GM19467 (cell line): Measurements from ENCODE around the gene MRPL12.

ENCODE experiments used
- ATAC-seq: cut with Tn5 transposase; IDR thresholded peaks from one replicate; pipeline ENCODE4 v1.9.1; 2021; ENCODE audit warnings: mild to moderate bottlenecking, moderate library complexity; ENCODE audit not compliant: unreplicated experiment

The MRPL12 gene

DNA sequence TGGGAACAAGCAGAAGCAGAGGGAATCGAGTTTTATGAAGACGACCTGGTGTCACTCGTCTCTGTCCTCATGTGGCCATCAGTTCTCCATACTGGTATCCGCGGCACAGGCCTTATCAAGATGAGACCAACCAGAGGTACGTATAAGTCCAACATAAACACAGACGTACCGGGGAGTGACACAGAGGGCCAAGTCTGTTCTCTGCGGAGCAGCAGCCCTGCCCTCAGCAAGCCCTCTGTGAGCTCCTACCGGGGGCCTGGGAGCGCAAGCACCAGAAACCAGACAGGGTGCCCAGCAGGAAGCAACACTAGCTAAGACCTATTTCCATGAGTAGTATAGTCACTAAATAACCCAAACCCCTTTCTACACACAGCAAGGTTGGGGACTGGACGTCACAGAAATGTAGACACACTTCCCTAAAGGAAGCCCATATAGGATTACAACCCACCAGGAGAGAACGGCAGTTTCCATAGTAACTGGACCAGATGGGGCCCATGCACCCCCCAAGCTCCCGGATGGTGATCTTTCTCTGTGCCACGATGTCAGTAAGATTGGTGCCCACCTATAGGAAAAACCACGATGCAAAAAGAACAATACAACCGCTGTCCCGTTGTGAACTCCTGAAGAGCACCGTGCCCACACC, 20.5 kb upstream of the MRPL12 start:
- no peak for ATAC-seq

DNA sequence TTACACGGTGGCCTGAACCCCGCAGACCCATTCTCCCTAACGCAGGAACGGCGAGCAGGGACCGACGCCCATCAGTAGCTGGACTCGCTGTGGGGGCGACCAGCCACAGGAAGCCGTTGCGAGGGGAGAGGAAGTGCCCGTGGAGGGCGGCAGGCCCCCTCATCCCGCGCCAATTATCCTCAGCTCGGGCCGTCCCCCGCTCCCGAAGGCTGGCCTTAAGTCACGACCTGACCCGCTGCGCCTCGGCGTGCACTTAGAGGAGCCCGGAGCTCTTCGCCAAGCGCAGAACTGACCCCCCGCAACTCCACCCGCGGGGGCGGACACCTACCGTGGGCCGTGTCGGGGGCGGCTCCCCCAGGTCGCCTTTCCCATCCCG, 20.0 kb upstream of the MRPL12 start:
- ATAC-seq: peak; percentile 1

DNA sequence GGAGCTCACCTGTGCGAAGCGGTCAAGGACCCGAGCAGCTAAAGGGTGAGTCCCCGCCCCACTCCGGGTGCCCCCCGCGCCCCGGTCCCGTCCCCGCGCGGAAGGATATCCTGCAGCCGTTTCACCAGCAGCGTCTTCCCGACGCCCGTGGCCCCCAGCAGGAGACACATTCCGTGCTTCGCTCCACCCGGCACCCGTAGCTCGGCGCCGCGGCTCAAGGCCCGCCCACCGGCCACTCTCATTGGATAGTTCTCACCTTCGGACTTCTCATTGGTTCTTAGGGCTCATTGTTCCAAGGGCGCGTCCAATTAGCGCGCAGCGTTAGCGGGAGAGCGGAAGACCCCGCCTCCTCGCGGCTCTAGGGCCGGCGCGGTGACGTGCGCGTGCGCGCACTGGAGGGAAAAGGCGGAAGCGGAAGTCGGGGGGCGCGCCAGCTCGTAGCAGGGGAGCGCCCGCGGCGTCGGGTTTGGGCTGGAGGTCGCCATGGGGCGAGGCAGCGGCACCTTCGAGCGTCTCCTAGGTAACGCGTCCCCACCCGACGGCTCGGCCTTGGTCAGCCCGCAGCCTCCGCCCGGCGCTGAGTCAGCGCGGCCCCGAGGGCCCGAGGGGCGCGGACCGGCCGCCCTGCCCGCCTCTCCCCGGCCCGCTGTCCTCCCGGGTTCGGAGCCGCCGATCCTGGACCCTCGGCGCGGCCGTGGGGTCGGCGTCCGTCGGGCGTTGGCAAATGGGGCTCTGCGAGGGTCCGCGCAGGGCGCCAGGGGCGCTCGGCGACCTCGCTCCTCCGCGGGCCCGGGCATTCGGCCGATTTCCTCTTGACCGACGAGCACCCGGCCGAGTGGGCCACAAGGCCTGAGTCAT, 19.4 kb upstream of the MRPL12 start, which contains the start of the genes ARL16 and HGS:
Gene ARL16 (minus strand): TSS at position 214 of the 858 bp plus-strand sequence. CDS start 44 bp downstream, at position 170.
Gene HGS (plus strand): TSS at position 428 of the 858 bp plus-strand sequence. CDS start 56 bp downstream, at position 484.
- ATAC-seq: peak; percentile 83

DNA sequence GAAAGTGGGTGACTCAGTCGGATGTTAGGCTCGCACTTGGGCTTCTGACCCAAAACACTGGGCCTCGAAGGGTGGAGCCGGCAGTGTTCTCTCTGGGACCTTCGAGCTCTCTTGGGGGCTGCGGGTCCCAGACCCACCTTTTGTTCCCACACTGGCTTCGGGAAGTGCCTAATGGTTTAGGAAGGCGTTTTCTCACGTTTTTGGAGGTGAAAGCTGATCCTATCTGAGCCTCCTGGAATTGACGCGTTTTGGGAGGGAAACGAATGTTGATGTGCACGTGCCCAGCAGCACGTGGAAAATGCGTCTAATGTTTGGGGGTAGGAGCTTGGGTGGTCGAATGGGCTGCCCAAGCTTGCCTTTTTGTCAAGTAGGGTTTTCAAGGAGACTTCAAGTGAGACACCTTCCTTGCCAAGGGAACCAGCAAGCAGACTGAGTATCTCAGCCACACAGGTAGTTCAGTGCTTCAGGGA, 18.7 kb upstream of the MRPL12 start:
- peak; percentile 3 for ATAC-seq

DNA sequence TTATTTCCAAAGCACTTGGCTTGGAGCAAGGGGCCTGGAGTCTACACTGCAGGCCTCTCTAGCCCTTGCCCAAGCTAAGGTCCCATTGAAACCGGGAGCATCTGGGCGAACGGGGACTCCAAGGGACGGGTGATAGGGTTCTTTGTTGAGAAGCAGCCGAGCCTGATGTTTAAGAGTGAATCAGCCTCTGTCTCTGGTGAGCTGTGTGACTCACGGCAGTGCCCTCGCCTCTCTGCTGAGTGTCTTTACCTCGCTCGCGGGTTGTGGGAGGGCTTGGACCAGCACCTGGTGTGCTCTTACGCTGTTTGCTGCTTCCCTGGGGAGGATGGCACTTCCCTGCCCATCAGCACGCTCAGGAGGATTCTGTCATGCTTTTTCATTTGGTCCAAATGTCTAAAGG, 18.1 kb upstream of the MRPL12 start:
- ATAC-seq: no peak

DNA sequence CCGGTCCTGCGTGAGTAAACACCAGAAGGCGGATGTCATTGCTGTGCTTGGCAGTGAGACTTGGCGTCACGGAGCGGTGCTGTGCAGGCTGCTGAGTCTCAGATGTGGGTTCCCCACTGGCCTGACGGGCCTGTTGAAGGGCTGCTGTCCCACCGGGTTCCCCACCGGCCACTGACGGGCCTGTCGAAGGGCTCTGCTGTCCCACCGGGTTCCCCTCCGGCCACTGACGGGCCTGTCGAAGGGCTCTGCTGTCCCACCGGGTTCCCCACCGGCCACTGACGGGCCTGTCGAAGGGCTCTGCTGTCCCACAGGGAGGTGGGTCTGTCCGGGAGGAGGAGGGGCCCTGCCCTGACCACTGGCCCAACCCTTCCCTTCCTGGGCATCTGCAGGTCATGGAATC, 16.6 kb upstream of the MRPL12 start:
- no peak for ATAC-seq

DNA sequence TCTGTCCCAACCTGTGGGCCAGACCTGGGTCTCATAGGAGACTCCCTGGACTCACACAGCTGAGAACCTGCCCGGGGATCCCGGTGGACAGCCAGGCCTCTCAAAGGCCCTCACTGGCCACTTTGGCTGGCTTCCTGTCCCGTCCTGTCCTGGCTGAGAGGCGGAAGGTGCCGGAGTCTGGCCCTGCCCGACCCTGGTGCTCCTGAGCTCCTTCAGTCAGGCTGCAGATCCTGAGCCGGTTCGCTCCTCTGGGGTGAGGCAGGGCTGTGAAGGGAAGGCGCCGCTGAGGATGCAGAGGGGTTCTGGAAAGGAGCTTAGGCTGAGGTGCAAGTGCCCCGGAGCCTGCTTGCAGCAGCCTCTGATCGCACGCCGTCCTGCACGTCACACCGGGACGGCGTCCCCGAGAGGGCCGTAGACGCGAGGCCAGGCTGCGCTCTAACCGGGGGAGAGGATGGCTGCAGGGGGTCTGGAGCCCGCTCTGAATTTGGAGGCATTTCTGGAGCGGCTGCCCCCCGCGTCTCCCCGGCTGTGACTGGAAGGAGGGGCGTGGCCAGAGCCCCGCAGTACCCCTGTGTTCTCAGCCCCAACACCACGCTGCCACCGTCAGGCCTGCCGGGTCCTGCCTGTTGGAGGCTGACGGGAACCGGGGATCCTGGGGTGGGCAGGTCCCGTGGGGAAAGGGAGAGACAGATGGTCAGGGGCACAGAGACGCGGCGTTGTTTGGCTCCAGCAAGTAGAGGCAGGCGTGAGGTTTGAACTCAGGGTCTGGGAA, 15.2 kb upstream of the MRPL12 start:
- ATAC-seq: no peak

DNA sequence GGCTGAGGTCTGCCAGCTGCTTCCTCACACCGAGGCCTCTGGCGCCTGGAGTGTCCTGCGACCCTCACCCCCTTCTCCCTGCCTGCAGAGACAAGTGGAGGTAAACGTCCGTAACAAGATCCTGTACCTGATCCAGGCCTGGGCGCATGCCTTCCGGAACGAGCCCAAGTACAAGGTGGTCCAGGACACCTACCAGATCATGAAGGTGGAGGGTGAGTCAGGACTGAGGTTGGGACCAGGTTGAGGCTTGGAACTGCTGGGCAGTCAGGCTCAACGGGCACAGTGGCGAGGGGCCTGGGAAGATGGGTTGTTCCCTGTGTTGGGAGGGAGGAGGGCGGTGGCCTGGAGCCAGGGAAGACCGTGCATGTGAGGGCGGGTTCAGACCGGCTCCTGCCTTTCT, 14.6 kb upstream of the MRPL12 start:
- no peak for ATAC-seq

DNA sequence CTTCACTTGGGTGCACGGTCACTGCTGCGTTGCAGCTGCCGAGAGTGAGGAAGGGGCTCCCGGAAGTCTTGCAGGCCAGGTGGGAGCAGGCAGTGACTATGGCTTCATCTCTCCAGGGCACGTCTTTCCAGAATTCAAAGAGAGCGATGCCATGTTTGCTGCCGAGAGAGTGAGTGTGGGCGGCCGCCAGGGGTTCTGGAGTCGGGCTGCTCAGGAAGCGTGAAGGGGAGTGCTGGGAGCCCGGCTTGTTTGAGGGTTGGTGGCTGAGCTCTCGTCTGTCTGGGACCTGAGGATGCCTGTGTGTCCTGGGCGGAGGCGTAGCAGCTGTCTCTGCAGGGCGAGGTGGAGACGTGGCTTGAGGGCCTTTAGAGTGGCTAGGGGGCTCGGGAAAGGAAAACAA, 13.1 kb upstream of the MRPL12 start:
- ATAC-seq: no peak

DNA sequence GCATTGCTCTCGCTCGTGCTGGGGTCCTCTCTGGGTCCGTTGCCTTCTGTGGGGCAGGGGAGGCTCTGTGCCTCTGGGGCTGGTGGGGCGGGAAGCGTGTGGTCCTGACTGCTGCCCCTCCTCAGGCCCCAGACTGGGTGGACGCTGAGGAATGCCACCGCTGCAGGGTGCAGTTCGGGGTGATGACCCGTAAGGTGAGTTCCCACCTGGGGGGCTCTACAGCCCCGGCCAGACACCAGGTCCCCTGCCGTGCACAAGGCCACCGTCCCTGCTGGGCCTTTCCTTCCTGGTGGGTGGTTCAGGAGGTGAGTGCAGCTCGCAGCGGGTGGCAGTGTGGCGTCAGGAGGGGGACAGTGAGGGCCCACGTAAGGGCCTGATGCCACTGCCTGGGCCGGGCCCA, 12.6 kb upstream of the MRPL12 start:
- ATAC-seq: no peak

DNA sequence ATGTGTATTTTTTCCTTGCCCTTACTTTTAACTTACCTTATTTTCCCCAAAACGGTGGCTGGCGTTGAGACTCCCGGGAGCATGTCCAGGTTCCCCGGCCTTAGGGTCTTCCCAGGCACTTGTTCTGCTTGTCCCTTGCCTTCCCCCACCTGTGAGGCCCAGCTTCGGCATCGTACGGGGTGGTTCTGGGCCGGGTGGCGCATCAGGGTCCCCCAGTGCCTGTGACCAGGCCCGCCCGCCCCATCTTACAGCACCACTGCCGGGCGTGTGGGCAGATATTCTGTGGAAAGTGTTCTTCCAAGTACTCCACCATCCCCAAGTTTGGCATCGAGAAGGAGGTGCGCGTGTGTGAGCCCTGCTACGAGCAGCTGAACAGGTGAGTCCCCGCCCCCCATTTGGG, 12.0 kb upstream of the MRPL12 start:
- no peak for ATAC-seq

DNA sequence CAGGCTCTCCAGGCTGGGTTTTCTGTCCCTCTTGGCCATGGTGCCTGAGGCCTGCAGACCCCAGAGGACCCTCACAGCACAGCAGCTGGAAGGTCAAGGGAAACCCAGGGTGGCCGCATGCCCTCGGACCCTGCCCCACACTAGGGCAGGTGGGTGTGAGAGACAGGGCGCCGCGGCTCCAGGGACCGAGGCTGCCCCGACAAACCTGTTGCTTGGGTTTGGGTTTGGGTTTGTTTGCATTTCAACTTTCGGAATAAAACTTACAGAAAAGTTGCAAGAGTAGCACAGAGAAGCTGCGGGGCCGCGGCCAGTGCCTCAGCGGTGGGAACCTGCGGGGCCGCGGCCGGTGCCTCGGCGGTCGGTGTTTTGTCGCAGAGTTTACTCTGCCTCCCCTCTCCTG, 11.6 kb upstream of the MRPL12 start:
- no peak for ATAC-seq

DNA sequence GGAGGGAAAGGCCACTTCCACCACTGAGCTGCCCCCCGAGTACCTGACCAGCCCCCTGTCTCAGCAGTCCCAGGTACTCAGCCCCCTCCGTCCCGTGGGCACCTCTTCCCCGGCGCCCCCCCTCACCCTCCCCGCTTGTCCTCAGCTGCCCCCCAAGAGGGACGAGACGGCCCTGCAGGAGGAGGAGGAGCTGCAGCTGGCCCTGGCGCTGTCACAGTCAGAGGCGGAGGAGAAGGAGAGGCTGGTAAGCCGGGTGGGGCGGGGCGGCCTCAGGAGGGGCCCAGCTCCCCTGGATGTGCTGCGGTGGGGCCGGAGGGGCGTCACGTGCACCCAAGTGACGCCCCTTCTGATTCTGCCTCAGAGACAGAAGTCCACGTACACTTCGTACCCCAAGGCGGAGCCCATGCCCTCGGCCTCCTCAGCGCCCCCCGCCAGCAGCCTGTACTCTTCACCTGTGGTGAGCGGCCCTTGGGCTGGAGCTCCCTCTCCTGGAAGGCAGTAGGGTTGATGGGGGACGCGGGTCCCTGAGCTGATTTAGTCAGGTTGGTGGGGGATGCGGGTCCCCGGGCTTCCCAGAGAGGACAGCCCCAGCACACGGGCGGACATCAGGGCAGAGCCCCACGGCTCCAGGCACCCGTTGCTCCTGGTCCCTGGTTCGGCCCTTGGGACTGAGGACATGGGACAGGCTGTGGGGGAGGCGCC, 9.5 kb upstream of the MRPL12 start:
- no peak for ATAC-seq

DNA sequence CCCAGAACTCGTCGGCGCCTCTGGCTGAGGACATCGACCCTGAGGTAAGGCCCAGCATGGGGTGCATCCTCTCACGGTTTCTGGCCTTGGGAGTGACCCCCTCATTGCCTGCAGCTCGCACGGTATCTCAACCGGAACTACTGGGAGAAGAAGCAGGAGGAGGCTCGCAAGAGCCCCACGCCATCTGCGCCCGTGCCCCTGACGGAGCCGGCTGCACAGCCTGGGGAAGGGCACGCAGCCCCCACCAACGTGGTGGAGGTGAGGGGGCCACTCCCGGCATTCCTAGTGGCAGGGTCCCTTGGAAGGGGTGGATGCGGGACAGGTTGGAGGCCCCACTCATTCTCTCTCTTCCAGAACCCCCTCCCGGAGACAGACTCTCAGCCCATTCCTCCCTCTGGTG, 8.4 kb upstream of the MRPL12 start:
- ATAC-seq: no peak

DNA sequence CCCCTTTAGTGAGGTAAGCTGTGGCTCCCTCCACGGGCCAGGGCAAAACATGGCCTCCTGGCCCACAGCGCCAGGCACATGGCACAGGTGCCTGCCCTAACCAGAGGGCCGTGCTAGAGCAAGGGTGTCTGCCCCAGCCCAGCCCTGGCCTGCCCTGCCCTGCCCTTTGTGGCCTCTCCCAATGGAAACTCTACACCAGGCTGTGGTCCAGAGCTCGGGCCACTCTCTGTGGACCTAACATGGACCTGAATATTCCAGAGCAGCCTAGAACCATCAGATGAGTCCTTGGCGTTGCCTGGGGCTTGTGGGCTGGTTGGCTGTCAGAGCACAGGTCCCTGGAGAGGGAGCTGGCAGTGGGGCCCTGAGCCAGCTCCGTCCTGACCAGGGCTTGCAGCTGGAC, 8.0 kb upstream of the MRPL12 start:
- no peak for ATAC-seq

DNA sequence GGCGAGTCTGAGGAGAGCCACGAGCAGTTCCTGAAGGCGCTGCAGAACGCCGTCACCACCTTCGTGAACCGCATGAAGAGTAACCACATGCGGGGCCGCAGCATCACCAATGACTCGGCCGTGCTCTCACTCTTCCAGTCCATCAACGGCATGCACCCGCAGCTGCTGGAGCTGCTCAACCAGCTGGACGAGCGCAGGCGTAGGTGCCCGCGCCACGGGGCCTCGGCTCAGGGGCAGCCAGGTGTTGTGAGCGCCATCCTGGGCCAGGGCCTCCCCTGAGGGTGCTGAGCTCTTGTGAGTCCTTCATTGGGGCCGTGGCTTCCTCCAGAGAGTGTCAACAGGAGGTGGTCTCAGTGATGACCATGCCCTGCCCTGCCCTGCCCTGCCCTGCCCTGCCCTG, 7.4 kb upstream of the MRPL12 start:
- ATAC-seq: no peak

DNA sequence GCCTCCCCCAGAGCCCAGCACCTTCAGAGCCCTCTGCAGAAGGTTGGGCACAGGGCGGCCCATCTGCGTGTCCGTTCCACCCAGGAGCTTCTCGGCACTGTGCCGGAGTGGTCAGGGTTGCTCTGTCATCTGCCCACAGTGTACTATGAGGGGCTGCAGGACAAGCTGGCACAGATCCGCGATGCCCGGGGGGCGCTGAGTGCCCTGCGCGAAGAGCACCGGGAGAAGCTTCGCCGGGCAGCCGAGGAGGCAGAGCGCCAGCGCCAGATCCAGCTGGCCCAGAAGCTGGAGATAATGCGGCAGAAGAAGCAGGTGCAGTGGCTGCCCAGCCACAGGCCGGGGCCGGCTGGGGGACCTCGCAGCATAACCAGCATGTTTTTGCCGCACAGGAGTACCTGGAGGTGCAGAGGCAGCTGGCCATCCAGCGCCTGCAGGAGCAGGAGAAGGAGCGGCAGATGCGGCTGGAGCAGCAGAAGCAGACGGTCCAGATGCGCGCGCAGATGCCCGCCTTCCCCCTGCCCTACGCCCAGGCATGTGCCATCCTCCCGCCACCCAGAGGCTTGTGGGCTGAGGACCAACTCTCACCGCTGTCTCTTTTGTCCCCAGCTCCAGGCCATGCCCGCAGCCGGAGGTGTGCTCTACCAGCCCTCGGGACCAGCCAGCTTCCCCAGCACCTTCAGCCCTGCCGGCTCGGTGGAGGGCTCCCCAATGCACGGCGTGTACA, 6.8 kb upstream of the MRPL12 start:
- ATAC-seq: no peak

DNA sequence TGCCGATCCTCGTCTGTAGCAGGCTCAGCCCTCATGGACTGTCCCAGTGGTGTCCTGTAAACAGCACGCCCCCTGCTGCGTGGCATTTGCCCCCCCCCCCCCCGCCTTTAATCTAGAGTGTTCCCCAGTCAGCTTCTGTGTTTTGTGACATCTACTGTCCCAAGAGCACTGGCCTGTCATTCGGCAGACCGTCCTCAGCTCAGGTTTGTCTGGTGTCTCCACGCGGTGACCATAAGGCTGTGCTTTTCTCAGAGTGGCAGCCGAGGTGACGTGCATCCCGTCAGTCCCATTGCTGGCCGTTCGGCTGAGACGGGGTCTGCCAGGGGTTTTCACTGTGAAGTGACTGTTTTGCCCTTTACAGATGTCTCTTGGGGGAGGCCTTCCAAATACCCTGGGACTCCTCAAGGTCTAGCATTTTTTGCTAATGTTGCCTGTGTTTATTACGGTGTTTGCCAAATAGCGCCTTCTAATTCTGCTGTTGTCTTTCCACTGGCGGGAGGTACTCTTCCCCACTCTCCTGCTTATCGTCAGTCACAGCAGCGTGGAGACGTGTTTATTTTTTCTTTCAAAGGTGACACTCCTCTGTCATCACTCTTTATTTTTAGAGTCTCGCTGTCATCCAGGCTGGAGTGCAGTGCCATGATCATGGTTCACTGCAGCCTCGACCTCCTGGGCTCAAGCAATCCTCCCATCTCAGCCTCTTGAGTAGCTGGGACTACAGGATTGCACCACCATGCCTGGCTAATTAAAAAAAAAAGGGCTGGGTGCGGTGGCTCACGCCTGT, 5.7 kb upstream of the MRPL12 start:
- ATAC-seq: no peak
